Stimulated activated memory B cell treated with anti-CD40 and anti-IgM and Interleukin-4, amounts not matched to agents 10 μg/mL and 1 μg/mL and 100 μg/mL, for 72 hours (primary cell): ENCODE measurements around the gene MICOS13.

Source experiments
- ATAC-seq: fragments of 150-1000 bp; cut with Tn5 transposase; 2 replicates; pipeline ENCODE4 v1.10.0; 2021
- H3K27ac Mint-ChIP-seq: one replicate; pipeline ENCODE4 v1.8.0; 2022; ENCODE audit warnings: mild to moderate bottlenecking, mixed read lengths
- H3K27me3 Mint-ChIP-seq: one replicate; pipeline ENCODE4 v1.8.0; 2022; ENCODE audit warnings: mixed read lengths
- H3K36me3 Mint-ChIP-seq: one replicate; pipeline ENCODE4 v1.8.0; 2022; ENCODE audit warnings: mixed read lengths
- H3K4me1 Mint-ChIP-seq: one replicate; pipeline ENCODE4 v1.8.0; 2022; ENCODE audit warnings: mixed read lengths
- H3K4me3 Mint-ChIP-seq: one replicate; pipeline ENCODE4 v1.8.0; 2022; ENCODE audit warnings: mild to moderate bottlenecking, moderate library complexity, mixed read lengths
- H3K9me3 Mint-ChIP-seq: one replicate; pipeline ENCODE4 v1.8.0; 2022; ENCODE audit warnings: mixed read lengths

MICOS13 gene

DNA sequence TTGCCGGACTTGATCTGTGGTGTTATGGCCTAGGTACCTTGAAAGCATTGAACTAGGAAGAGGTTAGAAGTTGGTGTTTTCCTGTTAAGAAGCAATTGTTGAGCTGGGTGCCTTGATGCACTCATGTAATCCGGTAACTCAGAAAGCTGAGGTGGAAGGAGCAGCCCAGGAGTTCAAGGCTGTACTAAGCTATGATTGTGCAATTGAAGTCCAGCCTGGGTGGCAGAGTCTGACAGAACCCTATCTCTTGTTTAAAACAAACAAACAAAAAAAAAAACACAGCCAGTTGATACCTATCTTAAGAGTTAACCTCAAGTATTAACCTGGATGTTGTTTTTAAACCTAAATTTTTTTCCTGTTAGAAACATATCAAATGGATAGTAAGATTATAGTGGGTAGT is 38.1 kb downstream of the MICOS13 start:
- Mint-ChIP-seq H3K36me3 (peaks cover 51% of the 10 kb centered on the region), H3K4me1 (peaks cover 59% of the 10 kb centered on the region), H3K27ac (no peak overlapping the region), H3K27me3 (no peaks in the 10 kb centered on the region), H3K4me3 (no peak overlapping the region), H3K9me3 (no peaks in the 10 kb centered on the region)
- no peak for ATAC-seq

DNA sequence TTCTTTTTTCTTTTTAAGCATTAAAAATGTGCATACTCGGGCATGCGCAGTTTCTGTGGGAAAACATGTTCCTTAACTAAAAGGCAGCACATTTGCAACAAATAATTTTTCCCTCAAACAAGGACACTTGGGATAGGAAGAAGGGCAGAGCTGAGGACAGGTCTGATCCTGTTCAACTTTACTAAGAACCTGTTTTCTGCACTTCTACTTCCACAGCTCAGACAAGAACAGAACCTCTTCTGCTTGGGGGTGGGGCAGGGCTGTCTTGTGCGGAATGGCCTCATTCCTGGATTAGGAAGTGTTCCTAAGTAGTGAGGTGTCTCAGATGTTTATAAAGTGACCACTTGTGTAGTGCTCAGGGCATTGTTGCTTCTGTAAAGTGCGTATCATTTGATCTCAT is 39.1 kb downstream of the MICOS13 start:
- peaks cover 50% of the 10 kb centered on the region for H3K4me1 Mint-ChIP-seq
- peaks cover 41% of the 10 kb centered on the region for H3K36me3 Mint-ChIP-seq
- H3K9me3 Mint-ChIP-seq: no peaks in the 10 kb centered on the region
- H3K27ac Mint-ChIP-seq: no peak overlapping the region
- no peak overlapping the region for H3K4me3 Mint-ChIP-seq
- no peaks in the 10 kb centered on the region for H3K27me3 Mint-ChIP-seq
- no peak for ATAC-seq

DNA sequence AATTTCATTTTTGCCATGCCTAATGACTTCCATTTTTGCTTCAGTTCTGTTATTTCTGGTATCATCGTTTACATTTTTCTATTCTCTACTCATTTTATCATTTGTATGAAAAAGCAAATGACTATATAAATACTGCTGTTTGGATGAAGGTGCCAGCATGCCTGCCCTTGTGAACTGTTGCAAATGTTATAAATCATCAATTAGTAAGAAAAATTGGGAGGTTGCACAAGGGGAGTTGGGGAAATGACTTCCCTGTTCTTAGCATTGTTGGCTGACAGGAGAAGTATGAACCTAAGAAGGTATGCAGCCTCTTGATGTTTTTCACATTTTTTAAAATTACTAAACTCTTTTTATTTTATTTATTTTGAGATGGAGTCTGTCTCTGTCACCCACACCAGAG is 42.3 kb downstream of the MICOS13 start:
- H3K4me3 Mint-ChIP-seq: no peak overlapping the region
- peaks cover 44% of the 10 kb centered on the region for H3K4me1 Mint-ChIP-seq
- H3K36me3 Mint-ChIP-seq: peaks cover 19% of the 10 kb centered on the region
- no peaks in the 10 kb centered on the region for H3K9me3 Mint-ChIP-seq
- no peak overlapping the region for H3K27ac Mint-ChIP-seq
- no peaks in the 10 kb centered on the region for H3K27me3 Mint-ChIP-seq
- no peak for ATAC-seq

DNA sequence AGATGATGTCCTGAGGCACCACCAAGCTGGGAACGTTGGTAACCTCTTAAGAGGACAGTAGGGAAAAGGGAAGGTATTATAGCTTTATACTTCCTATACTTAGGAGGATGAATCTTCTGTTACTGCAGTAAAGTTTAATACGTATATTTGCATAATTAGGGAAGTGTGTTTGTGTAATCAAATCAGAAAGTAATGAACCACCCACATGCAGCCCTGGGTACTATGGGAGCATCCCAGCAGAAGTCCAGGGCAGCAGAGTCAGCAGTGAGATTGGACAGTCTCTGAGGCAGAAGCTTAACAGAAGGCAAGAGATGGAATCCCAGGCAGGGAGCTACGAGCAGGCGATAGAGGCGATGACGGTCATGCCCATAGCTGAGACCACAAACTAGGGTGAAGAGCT is 44.9 kb downstream of the MICOS13 start:
- H3K4me3 Mint-ChIP-seq: no peak overlapping the region
- no peaks in the 10 kb centered on the region for H3K27me3 Mint-ChIP-seq
- H3K9me3 Mint-ChIP-seq: no peaks in the 10 kb centered on the region
- no peak for ATAC-seq
- H3K36me3 Mint-ChIP-seq: peaks cover 18% of the 10 kb centered on the region
- H3K4me1 Mint-ChIP-seq: peaks cover 57% of the 10 kb centered on the region
- H3K27ac Mint-ChIP-seq: no peak overlapping the region

DNA sequence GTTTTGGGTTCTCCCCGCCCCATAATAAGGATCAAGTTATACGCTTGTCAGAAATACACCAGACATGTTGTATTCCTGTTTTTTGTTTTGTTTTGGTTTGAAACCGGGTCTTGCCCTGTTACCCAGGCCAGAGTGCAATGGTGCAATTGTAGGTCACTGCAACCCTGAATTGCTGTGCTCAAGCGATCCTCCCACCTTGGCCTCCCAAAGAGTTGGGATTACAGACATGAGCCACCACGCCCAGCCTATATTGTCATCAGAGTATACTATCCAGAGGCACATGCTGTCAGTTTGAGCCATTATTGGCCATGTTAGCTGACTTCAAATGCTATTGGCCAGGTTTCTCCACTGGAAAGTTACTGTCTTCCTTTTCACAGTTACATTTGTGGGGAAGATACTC is 47.7 kb downstream of the MICOS13 start:
- no peaks in the 10 kb centered on the region for H3K27me3 Mint-ChIP-seq
- H3K4me3 Mint-ChIP-seq: no peak overlapping the region
- peaks cover 65% of the 10 kb centered on the region for H3K4me1 Mint-ChIP-seq
- ATAC-seq: no peak
- H3K36me3 Mint-ChIP-seq: peaks cover 29% of the 10 kb centered on the region
- H3K9me3 Mint-ChIP-seq: no peaks in the 10 kb centered on the region
- no peak overlapping the region for H3K27ac Mint-ChIP-seq

DNA sequence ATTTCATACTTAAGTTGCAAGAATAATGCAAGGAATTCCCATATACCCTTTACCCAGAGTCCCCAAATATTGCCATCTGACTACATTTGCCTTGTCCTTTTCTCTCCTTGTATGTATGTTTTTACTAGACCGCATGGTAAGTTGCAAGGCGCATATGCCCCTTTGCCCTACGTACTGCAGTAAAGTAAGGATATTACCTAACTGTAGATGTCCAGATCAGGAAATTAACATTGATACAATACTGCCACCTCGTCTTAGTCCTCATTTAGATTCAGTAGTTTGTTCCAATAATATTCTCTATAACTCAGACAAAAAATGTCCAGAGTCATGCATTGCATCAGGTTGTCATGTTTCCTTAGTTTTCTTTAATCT is 48.1 kb downstream of the MICOS13 start:
- peaks cover 34% of the 10 kb centered on the region for H3K36me3 Mint-ChIP-seq
- no peak for ATAC-seq
- H3K27ac Mint-ChIP-seq: no peak overlapping the region
- peaks cover 65% of the 10 kb centered on the region for H3K4me1 Mint-ChIP-seq
- H3K9me3 Mint-ChIP-seq: no peaks in the 10 kb centered on the region
- no peak overlapping the region for H3K4me3 Mint-ChIP-seq
- H3K27me3 Mint-ChIP-seq: no peaks in the 10 kb centered on the region

DNA sequence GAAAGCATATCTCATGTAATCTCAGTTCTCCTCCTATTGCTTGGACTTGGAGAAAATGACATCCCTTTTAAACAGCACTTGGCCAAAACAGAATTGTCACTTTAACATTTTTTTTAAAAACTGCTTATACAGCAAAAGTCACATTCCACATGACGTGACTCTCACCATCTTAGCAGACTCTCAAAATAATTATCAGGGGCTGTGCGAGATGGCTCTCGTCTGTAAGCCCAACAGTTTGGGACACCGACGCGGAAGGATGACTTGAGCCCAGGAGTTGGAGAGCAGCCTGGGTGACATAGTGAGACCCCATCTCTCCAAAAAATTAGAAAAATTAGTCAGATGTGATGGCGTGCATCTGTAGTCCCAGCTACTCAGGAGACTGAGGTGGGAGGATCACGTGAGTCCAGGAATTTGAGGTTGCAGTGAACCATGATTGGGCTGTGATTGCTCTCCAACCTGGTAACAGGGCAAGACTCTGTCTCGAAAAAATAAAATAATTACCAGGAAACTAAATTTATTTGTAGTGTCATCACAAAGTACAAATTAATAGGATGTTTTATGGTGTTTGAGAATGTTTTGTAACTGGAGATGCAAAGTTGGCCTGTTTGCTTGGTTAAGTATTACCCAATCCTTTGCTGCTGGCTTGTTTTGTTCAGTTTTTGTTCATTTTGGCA is 48.6 kb downstream of the MICOS13 start:
- H3K27me3 Mint-ChIP-seq: no peaks in the 10 kb centered on the region
- H3K4me3 Mint-ChIP-seq: no peak overlapping the region
- H3K36me3 Mint-ChIP-seq: peaks cover 35% of the 10 kb centered on the region
- H3K27ac Mint-ChIP-seq: no peak overlapping the region
- H3K4me1 Mint-ChIP-seq: peaks cover 67% of the 10 kb centered on the region
- H3K9me3 Mint-ChIP-seq: no peaks in the 10 kb centered on the region
- no peak for ATAC-seq

DNA sequence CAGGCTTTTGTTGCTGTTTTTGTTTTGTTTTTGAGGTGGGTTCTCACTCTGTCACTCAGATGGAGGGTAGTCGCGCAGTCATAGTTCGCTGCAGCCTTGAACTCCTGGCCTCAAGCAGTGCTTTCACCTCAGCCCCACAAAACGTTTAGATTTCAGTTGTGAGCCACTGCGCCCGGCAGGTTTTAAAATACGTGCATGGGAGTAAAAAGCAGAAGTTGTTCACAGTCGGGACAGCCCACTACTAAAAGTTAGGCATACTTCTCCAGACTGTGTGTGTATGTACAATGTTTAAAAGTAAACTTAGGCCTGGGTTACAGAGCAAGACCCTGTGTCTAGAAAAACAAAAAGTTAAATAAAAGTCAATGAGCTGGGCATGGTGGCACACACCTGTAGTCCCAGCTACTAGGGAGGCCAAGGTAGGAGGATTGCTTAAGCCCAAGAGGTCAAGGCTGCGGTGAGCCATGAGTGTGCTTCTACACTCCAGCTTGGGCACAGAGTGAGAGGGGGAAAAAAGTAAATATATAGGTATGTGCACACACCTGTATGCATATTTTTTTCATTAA is 51.3 kb downstream of the MICOS13 start:
- H3K4me3 Mint-ChIP-seq: peak overlapping the region; percentile 52
- no peaks in the 10 kb centered on the region for H3K9me3 Mint-ChIP-seq
- ATAC-seq: peak; percentile 94
- H3K4me1 Mint-ChIP-seq: peaks cover 76% of the 10 kb centered on the region
- peaks cover 52% of the 10 kb centered on the region for H3K36me3 Mint-ChIP-seq
- no peaks in the 10 kb centered on the region for H3K27me3 Mint-ChIP-seq
- H3K27ac Mint-ChIP-seq: peak overlapping the region; percentile 80

DNA sequence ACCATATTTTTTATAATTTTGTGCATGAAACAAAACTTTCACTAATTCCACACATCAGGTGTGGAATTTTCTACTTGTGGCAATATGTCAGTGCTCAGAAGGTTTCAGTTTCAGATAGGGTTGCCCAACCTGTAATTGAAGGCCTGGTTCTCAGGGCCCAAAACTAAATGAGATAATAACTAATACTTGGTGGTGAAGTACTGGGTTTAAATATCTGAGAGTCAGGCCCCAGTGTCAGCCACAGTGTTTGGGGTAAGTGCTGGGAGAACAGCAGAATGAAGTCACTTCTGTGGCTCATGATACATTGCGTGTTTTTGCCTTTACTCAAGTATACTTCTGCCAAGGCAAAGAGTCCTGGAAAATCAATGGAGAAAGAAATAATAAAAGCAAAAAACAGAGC is 51.9 kb downstream of the MICOS13 start:
- Mint-ChIP-seq H3K9me3 (no peaks in the 10 kb centered on the region), H3K27me3 (no peaks in the 10 kb centered on the region), H3K36me3 (peaks cover 52% of the 10 kb centered on the region), H3K4me1 (peaks cover 76% of the 10 kb centered on the region), H3K4me3 (peak overlapping the region; percentile 52), H3K27ac (peak overlapping the region; percentile 80)
- ATAC-seq: no peak
